NK-92 (cell line): Measurements from ENCODE around the gene PRDM11.
"Not testable (repeated sequence)": the region's sequence is repeated elsewhere in the genome, so short reads cannot be mapped to it uniquely, and the experiment has no call there.

ENCODE experiments used
- DNase-seq: peaks from one replicate; lab custom pipeline; 2025; ENCODE audit not compliant: unreplicated experiment; lab: John Stamatoyannopoulos, UW

PRDM11 gene

GRCh38 chr11:45146072-45147016, at the start of gene PRDM11:
TSS of gene PRDM11 (plus strand) at chr11:45146639. CDS start at chr11:45181767, 35,128 bp downstream.
- no peak for DNase-seq

GRCh38 chr11:45097721-45098493, 48.5 kb upstream of the PRDM11 start:
- DNase-seq = no peak

- no peak for DNase-seq
Measured at GRCh38 chr11:45098929-45099328, 47.5 kb upstream of the PRDM11 start.

GRCh38 chr11:45100339-45100738, 46.1 kb upstream of the PRDM11 start:
- DNase-seq = no peak

GRCh38 chr11:45102361-45102809, 44.1 kb upstream of the PRDM11 start:
- no peak for DNase-seq

GRCh38 chr11:45102810-45103621, 43.4 kb upstream of the PRDM11 start:
- DNase-seq = no peak

- DNase-seq = no peak
Measured at GRCh38 chr11:45104006-45104789, 42.2 kb upstream of the PRDM11 start.

- DNase-seq = no peak
Measured at GRCh38 chr11:45104790-45105084, 41.7 kb upstream of the PRDM11 start.

- no peak for DNase-seq
Measured at GRCh38 chr11:45105233-45105983, 41.0 kb upstream of the PRDM11 start.

- no peak for DNase-seq
Measured at GRCh38 chr11:45105984-45106375, 40.5 kb upstream of the PRDM11 start.

GRCh38 chr11:45106440-45106839, 40.0 kb upstream of the PRDM11 start:
- DNase-seq = no peak

- no peak for DNase-seq
Measured at GRCh38 chr11:45107029-45107428, 39.4 kb upstream of the PRDM11 start.

- DNase-seq = no peak
Measured at GRCh38 chr11:45108070-45109064, 38.1 kb upstream of the PRDM11 start.

GRCh38 chr11:45109400-45109799, 37.0 kb upstream of the PRDM11 start:
- DNase-seq = no peak

GRCh38 chr11:45110562-45110961, 35.9 kb upstream of the PRDM11 start:
- DNase-seq = no peak

GRCh38 chr11:45113807-45114206, 32.6 kb upstream of the PRDM11 start:
- DNase-seq = no peak

GRCh38 chr11:45127836-45128235, 18.6 kb upstream of the PRDM11 start:
- DNase-seq = not testable (repeated sequence)

GRCh38 chr11:45133878-45134277, 12.6 kb upstream of the PRDM11 start:
- DNase-seq = no peak

GRCh38 chr11:45141171-45141570, 5.3 kb upstream of the PRDM11 start:
- DNase-seq = no peak
